Karpas-422 (cell line): Measurements from ENCODE around the gene CLEC2L. TPM values are rescaled to one million over a fixed set of nuclear protein-coding genes. Genes with fewer than 3 reads are reported as not detected.

Source experiments
- DNase-seq: peaks from one replicate; pipeline ENCODE4 v3.0.0-alpha.2; 2015
- H2AFZ ChIP-seq: fragments of 200-600 bp; sonication (generic); 2 replicates; pipeline ENCODE4 v1.6.1; 2014; ENCODE audit warnings: antibody characterized with exemption, low read length, mixed read lengths
- H3K27ac ChIP-seq: fragments of 200-600 bp; sonication (generic); 2 replicates; pipeline ENCODE4 v1.5.1; 2014; ENCODE audit warnings: mild to moderate bottlenecking, low read length, moderate library complexity
- H3K27me3 ChIP-seq: fragments of 200-600 bp; sonication (generic); 2 replicates; pipeline ENCODE4 v1.6.1; 2014; ENCODE audit warnings: low read length, mixed read lengths
- H3K36me3 ChIP-seq: fragments of 200-600 bp; sonication (generic); 2 replicates; pipeline ENCODE4 v1.6.1; 2014; ENCODE audit warnings: low read length, mixed read lengths; ENCODE audit not compliant: insufficient read depth
- H3K4me1 ChIP-seq: fragments of 200-600 bp; sonication (generic); 2 replicates; pipeline ENCODE4 v1.6.1; 2014; ENCODE audit warnings: mild to moderate bottlenecking, low read length, mixed read lengths
- H3K4me2 ChIP-seq: fragments of 200-600 bp; sonication (generic); 2 replicates; pipeline ENCODE4 v1.6.1; 2014; ENCODE audit warnings: low read length, low read depth, mild to moderate bottlenecking; ENCODE audit not compliant: poor library complexity, severe bottlenecking
- H3K4me3 ChIP-seq: fragments of 200-600 bp; sonication (generic); 2 replicates; pipeline ENCODE4 v1.5.1; 2014; ENCODE audit warnings: mild to moderate bottlenecking, antibody characterized with exemption, low read length, mixed read lengths
- H3K79me2 ChIP-seq: fragments of 200-600 bp; sonication (generic); 2 replicates; pipeline ENCODE4 v1.6.1; 2014; ENCODE audit warnings: mild to moderate bottlenecking, low read length, mixed read lengths
- H3K9ac ChIP-seq: fragments of 200-600 bp; sonication (generic); 2 replicates; pipeline ENCODE4 v1.6.0; 2014; ENCODE audit warnings: low read length
- H3K9me2 ChIP-seq: fragments of 200-600 bp; sonication (generic), shearing (Covaris generic); replicated peaks from 2 replicates; pipeline ENCODE4 v1.6.0; 2014; ENCODE audit warnings: mild to moderate bottlenecking, low read length, moderate library complexity; ENCODE audit not compliant: insufficient read depth
- H3K9me3 ChIP-seq: fragments of 300-700, 200-600 bp; sonication (generic); 2 replicates; pipeline ENCODE4 v1.6.1; 2014; ENCODE audit warnings: low read length, mixed read lengths
- H4K20me1 ChIP-seq: fragments of 200-600 bp; sonication (generic); 2 replicates; pipeline ENCODE4 v1.6.1; 2014; ENCODE audit warnings: mild to moderate bottlenecking, antibody characterized with exemption, low read length, low read depth; ENCODE audit not compliant: insufficient read depth
- total RNA-seq: library from RNA; depleted of rRNA; stranded (reverse); fragments of >200 nt; shearing (Covaris generic); gene quantifications from 2 replicates; pipeline ENCODE4 v1.2.3, GENCODE V29; 2014; ENCODE audit warnings: low replicate concordance

CLEC2L gene
- total RNA-seq, 1 experiment from 2014 or later = not detected

GRCh38 chr7:139538881-139539635 lies 15.6 kb downstream of the CLEC2L start:
- Histone ChIP-seq H3K36me3 (no peaks in the 10 kb centered on the region), H3K9me2 (no peaks in the 10 kb centered on the region)
- no peak for DNase-seq

GRCh38 chr7:139540203-139540602 lies 16.7 kb downstream of the CLEC2L start:
- H3K27me3 ChIP-seq = no peaks in the 10 kb centered on the region
- no peak overlapping the region for H3K4me2 ChIP-seq
- no peak overlapping the region for H3K27ac ChIP-seq
- H4K20me1 ChIP-seq = no peaks in the 10 kb centered on the region
- DNase-seq = no peak
- H3K9me3 ChIP-seq = no peaks in the 10 kb centered on the region
- no peak overlapping the region for H3K9ac ChIP-seq
- no peak overlapping the region for H2AFZ ChIP-seq
- H3K79me2 ChIP-seq = no peaks in the 10 kb centered on the region
- no peaks in the 10 kb centered on the region for H3K9me2 ChIP-seq
- no peaks in the 10 kb centered on the region for H3K36me3 ChIP-seq
- H3K4me1 ChIP-seq = no peaks in the 10 kb centered on the region
- H3K4me3 ChIP-seq = no peak overlapping the region

More at GRCh38 chr7:139538881-139539635, 15.6 kb downstream of the CLEC2L start:
- Histone ChIP-seq H3K79me2 (no peaks in the 10 kb centered on the region), H3K9ac (no peak overlapping the region), H3K27me3 (no peaks in the 10 kb centered on the region), H3K27ac (no peak overlapping the region), H3K9me3 (no peaks in the 10 kb centered on the region), H2AFZ (no peak overlapping the region), H3K4me1 (no peaks in the 10 kb centered on the region), H3K4me3 (no peak overlapping the region), H3K4me2 (no peak overlapping the region), H4K20me1 (no peaks in the 10 kb centered on the region)

GRCh38 chr7:139541600-139542307 lies 18.3 kb downstream of the CLEC2L start:
- Histone ChIP-seq H3K9ac (no peak overlapping the region), H2AFZ (no peak overlapping the region), H3K4me2 (no peak overlapping the region), H3K4me1 (no peaks in the 10 kb centered on the region), H3K27ac (no peak overlapping the region), H4K20me1 (no peaks in the 10 kb centered on the region), H3K9me3 (no peaks in the 10 kb centered on the region), H3K27me3 (no peaks in the 10 kb centered on the region), H3K36me3 (no peaks in the 10 kb centered on the region), H3K4me3 (no peak overlapping the region), H3K79me2 (no peaks in the 10 kb centered on the region), H3K9me2 (no peaks in the 10 kb centered on the region)
- DNase-seq = no peak

GRCh38 chr7:139542308-139543151 lies 19.0 kb downstream of the CLEC2L start:
- Histone ChIP-seq H3K27ac (no peak overlapping the region), H3K79me2 (no peaks in the 10 kb centered on the region), H2AFZ (no peak overlapping the region), H4K20me1 (no peaks in the 10 kb centered on the region), H3K9me2 (no peaks in the 10 kb centered on the region), H3K27me3 (no peaks in the 10 kb centered on the region), H3K4me2 (no peak overlapping the region), H3K4me3 (no peak overlapping the region), H3K9ac (no peak overlapping the region), H3K36me3 (no peaks in the 10 kb centered on the region), H3K9me3 (no peaks in the 10 kb centered on the region), H3K4me1 (no peaks in the 10 kb centered on the region)
- no peak for DNase-seq

DNA sequence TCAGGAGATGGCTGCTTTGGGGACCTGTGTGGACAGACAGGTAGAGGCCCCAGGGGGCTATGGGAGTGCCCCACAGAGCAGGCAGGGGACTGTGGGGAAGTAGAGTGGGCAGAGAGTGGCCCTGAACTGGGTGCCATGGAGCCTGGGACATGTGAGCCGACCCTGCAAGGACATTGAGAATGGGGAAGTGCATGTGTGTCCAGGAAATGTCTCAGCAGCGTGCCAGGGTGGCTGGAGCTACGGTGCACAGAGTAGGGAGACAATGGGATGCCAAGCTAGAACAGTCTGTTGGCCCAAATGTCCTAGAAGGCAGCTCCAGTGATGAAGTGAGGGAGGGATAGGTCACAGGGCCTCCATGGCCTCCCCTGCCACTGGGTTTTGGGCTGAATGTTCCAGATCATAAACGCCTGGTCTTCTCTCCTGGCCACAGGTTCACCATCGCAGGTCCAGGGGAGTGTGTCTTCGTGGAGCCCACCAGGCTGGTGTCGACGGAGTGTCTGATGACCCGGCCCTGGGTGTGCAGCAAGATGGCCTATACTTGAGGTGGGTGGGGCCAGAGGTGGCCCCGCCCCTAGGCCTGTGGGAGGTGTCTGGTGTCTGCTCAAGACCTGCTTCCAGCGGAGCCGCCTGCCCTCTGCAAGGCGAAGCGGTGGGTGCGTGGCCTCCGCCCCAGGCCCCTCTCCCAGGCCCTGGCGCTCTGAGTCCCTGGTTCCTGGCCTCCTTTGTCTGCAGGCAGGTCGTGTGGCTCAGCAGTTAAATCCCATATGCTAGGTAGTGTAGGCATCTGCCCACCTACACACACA lies 20.5 kb downstream of the CLEC2L start:
- Histone ChIP-seq H4K20me1 (no peaks in the 10 kb centered on the region), H2AFZ (no peak overlapping the region)

DNA sequence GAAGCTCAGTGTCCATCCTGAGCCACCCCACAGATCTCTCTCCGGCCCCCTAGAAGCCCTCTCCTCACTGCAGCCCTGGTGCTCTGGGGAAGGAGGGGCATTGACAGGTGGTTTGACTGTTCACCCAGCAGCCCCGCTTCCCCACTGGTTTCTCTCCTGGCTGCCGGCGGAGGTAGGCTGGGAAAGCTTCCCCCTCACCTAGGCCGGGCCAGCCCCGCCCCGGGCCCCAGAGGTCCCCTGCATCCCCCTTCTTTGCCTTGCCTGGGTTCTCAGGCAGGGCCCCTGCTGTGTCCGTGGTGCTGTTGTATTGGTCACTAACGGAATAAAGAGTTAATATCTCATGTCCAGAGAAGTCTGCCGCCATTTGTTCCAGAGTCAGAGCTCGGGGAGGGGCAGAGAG lies 21.2 kb downstream of the CLEC2L start:
- H3K9me3 ChIP-seq = no peaks in the 10 kb centered on the region
- no peaks in the 10 kb centered on the region for H3K9me2 ChIP-seq
- DNase-seq = no peak
- H3K4me3 ChIP-seq = no peak overlapping the region
- H3K27ac ChIP-seq = no peak overlapping the region
- no peak overlapping the region for H2AFZ ChIP-seq
- H3K9ac ChIP-seq = no peak overlapping the region
- no peak overlapping the region for H3K4me2 ChIP-seq
- no peaks in the 10 kb centered on the region for H3K79me2 ChIP-seq
- H4K20me1 ChIP-seq = no peaks in the 10 kb centered on the region
- no peaks in the 10 kb centered on the region for H3K27me3 ChIP-seq
- no peaks in the 10 kb centered on the region for H3K4me1 ChIP-seq
- H3K36me3 ChIP-seq = no peaks in the 10 kb centered on the region

More for the DNA sequence above, 20.5 kb downstream of the CLEC2L start:
- no peak for DNase-seq
- Histone ChIP-seq H3K9me3 (no peaks in the 10 kb centered on the region), H3K4me3 (no peak overlapping the region), H3K9me2 (no peaks in the 10 kb centered on the region), H3K27ac (no peak overlapping the region), H3K9ac (no peak overlapping the region), H3K4me2 (no peak overlapping the region), H3K27me3 (no peaks in the 10 kb centered on the region), H3K36me3 (no peaks in the 10 kb centered on the region), H3K4me1 (no peaks in the 10 kb centered on the region), H3K79me2 (no peaks in the 10 kb centered on the region)

DNA sequence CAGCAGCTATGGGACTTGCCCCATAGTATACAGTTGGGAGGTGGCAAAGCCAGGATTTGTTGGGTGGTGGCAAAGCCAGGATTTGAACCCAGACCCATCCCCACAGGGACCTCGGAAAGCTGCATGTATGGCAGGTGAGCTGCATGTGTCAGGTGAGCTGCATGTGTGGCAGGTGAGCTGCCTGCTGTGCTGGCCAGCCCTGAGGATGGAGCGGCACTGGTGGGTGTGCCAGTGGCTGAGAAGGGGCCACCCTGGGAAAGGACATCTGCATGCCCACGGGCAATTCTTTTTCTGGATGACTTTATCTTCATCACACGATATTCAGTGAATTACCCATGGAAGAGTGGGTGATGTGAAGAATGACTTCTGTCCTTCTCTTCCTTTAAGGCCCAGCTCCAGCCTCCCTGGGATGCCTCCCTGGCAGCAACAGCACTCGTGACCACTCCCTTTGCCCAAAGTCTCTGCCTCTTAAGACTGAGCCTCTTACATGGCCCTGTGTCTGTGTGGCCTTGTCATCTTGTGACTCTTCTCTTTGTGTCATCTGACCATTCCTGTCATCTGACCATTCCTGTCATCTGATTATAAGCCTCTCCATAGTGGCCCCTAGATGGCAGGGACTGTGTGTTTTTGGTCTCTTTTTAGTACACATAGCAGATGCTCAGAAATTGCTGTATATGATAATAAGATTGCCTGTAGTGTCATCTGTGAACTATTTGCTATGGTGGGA lies 25.0 kb downstream of the CLEC2L start:
- Histone ChIP-seq H4K20me1 (no peaks in the 10 kb centered on the region), H3K4me1 (no peaks in the 10 kb centered on the region), H3K4me3 (no peak overlapping the region), H3K27me3 (no peaks in the 10 kb centered on the region), H3K9ac (no peak overlapping the region), H3K9me2 (no peaks in the 10 kb centered on the region), H3K4me2 (no peak overlapping the region), H3K79me2 (no peaks in the 10 kb centered on the region), H3K36me3 (no peaks in the 10 kb centered on the region), H2AFZ (no peak overlapping the region), H3K9me3 (no peaks in the 10 kb centered on the region), H3K27ac (no peak overlapping the region)
- DNase-seq = no peak
